Prostate gland (tissue), 2 donors: ENCODE data around the gene ACOXL. TPM values are rescaled to one million over a fixed set of nuclear protein-coding genes. Genes with fewer than 3 reads are reported as not detected.

Experiments used
- DNase-seq: peaks from one replicate; pipeline ENCODE4 v3.0.0-alpha.2; 2019; ENCODE audit warnings: low spot score
- H3K27ac ChIP-seq, 2 donors: fragments of 200-600 bp; sonication (generic); 2 replicates each; pipeline ENCODE4 v1.5.1; 2017 to 2019
- H3K27me3 ChIP-seq: fragments of 200-600 bp; sonication (generic); replicated peaks from 2 replicates; pipeline ENCODE4 v1.5.1; 2019; ENCODE audit not compliant: insufficient read depth
- H3K36me3 ChIP-seq, 2 donors: fragments of 200-600 bp; sonication (generic); 1 replicate in 1 of 2; 2 replicates in 1 of 2; pipeline versions ENCODE4 v1.5.1 to v1.8.1; 2017 to 2019
- H3K4me1 ChIP-seq: fragments of 200-600 bp; sonication (generic); replicated peaks from 2 replicates; pipeline ENCODE4 v1.5.1; 2019
- H3K4me3 ChIP-seq, 2 donors: fragments of 200-600 bp; sonication (generic); 2 replicates each; pipeline ENCODE4 v1.5.1; 2017 to 2019
- H3K9me3 ChIP-seq: fragments of 200-600 bp; sonication (generic); 2 replicates; pipeline ENCODE4 v1.5.1; 2017
- POLR2A ChIP-seq: fragments of 450-650 bp; IDR thresholded peaks from one replicate; pipeline ENCODE4 v1.6.1; 2016; ENCODE audit warnings: antibody characterized with exemption, mild to moderate bottlenecking
- POLR2AphosphoS5 ChIP-seq: sonication (generic); formaldehyde crosslinking; IDR thresholded peaks from one replicate; pipeline ENCODE4 v1.6.1; 2017; ENCODE audit warnings: antibody characterized with exemption
- WGBS: methylation state at CpG from one replicate; pipeline ENCODE4 v1.1.5; 2018; 5-methylcytosine and 5-hydroxymethylcytosine counted together
- intact Hi-C: fragments of 100-400 bp; cut with DNase I; formaldehyde crosslinking; loops from one replicate; pipeline ENCODE4 v1.14.2; 2022
- total RNA-seq, 2 donors: library from RNA; depleted of rRNA; stranded (reverse); fragments of >200 nt; gene quantifications; one replicate each; pipeline ENCODE4 v1.1.0, GENCODE V29; 2016
- TF ChIP-seq, protein P1 (sequence below), 4 experiments: fragments of 200-600 bp in 2 of 4; fragments of 450-650 bp in 2 of 4; sonication (generic) in 2 of 4; IDR thresholded peaks; 1 replicate in 3 of 4; 2 replicates in 1 of 4; pipeline ENCODE4 v1.5.1; 2016 to 2019; ENCODE audit warnings: antibody characterized with exemption in 4 of 4, mild to moderate bottlenecking in 2 of 4, moderate library complexity in 2 of 4

The ACOXL gene
- total RNA-seq, 2 donors from 2014 or later, result 8.0 to 8.3 TPM

DNA sequence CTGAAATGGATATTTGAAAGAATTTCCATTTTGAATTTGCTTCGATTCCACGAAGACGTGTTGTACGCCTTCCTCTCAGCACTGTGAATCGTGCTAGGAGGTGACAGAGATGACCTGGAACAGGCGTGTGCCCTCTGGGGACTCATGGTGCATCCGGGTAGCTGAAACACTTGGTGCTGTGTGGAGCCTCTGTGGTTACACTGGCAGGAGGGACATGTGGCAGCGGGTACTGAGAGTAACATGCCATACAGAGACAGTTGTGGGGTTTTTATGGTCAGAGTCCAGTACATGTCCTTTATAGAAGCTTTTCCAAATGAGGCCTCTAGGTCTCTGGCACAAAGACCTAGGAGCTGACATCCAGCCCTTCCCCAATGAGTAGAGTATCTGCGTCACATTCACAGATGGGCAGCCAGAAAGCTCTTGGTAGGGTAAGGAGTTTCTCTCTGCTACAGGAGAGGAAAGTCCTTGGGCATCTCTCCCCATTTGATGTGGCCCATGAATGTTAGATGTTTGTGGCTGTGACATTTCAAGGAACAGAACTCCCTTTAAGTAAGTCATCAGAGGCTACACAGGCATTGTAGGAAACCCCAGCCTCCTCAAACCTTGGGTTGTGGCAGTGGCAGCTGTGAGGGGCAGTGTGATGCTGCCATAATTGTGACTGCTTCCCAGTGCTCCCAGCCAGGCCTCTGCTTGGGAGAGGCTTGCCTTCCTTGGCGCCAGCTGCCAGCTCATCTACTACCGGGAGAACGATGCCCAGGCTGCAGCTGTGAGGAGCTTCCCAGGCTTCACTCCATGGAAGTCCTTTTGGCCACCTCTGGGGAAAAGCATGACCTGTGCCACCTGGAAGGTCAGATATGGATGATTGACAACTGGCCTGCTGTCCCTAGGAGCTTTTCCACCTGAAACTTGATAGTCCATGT, 80.6 kb downstream of the ACOXL start:
- 95% methylated on average over 12 of the region's 12 CpGs for WGBS
- Histone ChIP-seq H3K4me1 (no peaks in the 10 kb centered on the region), H3K9me3 (no peaks in the 10 kb centered on the region), H3K27ac (no peak overlapping the region), H3K4me3 (no peak overlapping the region), H3K27me3 (no peaks in the 10 kb centered on the region), H3K36me3 (no peaks in the 10 kb centered on the region)
- intact Hi-C loops, result no loop called here
- no peak for DNase-seq
- TF ChIP-seq, protein P1, sequence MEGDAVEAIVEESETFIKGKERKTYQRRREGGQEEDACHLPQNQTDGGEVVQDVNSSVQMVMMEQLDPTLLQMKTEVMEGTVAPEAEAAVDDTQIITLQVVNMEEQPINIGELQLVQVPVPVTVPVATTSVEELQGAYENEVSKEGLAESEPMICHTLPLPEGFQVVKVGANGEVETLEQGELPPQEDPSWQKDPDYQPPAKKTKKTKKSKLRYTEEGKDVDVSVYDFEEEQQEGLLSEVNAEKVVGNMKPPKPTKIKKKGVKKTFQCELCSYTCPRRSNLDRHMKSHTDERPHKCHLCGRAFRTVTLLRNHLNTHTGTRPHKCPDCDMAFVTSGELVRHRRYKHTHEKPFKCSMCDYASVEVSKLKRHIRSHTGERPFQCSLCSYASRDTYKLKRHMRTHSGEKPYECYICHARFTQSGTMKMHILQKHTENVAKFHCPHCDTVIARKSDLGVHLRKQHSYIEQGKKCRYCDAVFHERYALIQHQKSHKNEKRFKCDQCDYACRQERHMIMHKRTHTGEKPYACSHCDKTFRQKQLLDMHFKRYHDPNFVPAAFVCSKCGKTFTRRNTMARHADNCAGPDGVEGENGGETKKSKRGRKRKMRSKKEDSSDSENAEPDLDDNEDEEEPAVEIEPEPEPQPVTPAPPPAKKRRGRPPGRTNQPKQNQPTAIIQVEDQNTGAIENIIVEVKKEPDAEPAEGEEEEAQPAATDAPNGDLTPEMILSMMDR (IDR thresholded peaks at IDR 0.05), result no peak
- TF ChIP-seq POLR2AphosphoS5, result no peak
- no peak for TF ChIP-seq POLR2A

DNA sequence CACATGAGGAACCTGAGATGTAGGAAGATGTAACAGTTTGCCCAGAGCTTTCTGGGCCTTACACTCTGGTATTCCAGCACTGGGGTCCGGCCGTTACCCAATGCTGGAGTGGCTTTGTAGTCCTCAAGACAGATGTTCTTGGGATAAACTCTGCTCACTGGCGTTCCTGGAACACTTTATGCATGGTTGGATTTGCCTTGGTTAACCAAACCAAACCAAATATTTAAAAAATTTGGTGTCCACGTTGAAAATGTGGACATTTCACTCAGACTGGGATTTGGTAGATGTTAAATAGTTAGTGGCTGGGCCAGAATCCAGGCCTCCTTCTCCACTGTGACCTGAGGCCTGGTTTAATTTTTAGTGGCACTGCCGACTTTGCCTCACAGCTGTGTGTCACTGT, 81.5 kb downstream of the ACOXL start:
- WGBS, result 91% methylated on average over 5 of the region's 5 CpGs
- Histone ChIP-seq H3K4me1 (no peaks in the 10 kb centered on the region), H3K9me3 (no peaks in the 10 kb centered on the region), H3K27me3 (no peaks in the 10 kb centered on the region), H3K36me3 (no peaks in the 10 kb centered on the region), H3K4me3 (no peak overlapping the region), H3K27ac (no peak overlapping the region)
- DNase-seq, result no peak
- intact Hi-C loops, result no loop called here
- TF ChIP-seq POLR2AphosphoS5 (no peak), POLR2A (no peak)
- TF ChIP-seq, protein P1 (IDR thresholded peaks at IDR 0.05), result no peak

DNA sequence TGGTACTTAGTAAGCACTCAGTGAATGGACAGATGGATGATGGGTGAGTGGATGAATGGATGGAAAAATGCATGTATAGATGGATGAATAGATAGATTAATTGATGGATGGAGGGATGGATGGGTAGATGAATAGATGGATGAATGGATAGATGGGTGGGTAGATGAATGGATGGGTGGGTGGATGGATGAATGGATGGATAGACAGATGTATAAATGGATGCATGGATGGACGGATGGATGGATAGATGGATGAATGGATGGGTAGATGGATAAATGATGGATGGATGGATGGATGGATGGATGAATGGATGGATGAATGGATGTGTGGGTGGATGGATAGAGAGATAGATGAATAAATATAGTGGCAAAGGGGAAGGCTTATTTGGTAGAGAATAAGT, 83.6 kb downstream of the ACOXL start:
- Histone ChIP-seq H3K4me3 (no peak overlapping the region), H3K36me3 (no peaks in the 10 kb centered on the region), H3K4me1 (no peaks in the 10 kb centered on the region), H3K27ac (no peak overlapping the region), H3K27me3 (no peaks in the 10 kb centered on the region), H3K9me3 (no peaks in the 10 kb centered on the region)
- no peak for TF ChIP-seq POLR2A
- TF ChIP-seq, protein P1 (IDR thresholded peaks at IDR 0.05), result no peak
- no peak for TF ChIP-seq POLR2AphosphoS5
- DNase-seq, result no peak
- intact Hi-C loops, result no loop called here
- 88% methylated on average over 1 of the region's 1 CpG for WGBS

DNA sequence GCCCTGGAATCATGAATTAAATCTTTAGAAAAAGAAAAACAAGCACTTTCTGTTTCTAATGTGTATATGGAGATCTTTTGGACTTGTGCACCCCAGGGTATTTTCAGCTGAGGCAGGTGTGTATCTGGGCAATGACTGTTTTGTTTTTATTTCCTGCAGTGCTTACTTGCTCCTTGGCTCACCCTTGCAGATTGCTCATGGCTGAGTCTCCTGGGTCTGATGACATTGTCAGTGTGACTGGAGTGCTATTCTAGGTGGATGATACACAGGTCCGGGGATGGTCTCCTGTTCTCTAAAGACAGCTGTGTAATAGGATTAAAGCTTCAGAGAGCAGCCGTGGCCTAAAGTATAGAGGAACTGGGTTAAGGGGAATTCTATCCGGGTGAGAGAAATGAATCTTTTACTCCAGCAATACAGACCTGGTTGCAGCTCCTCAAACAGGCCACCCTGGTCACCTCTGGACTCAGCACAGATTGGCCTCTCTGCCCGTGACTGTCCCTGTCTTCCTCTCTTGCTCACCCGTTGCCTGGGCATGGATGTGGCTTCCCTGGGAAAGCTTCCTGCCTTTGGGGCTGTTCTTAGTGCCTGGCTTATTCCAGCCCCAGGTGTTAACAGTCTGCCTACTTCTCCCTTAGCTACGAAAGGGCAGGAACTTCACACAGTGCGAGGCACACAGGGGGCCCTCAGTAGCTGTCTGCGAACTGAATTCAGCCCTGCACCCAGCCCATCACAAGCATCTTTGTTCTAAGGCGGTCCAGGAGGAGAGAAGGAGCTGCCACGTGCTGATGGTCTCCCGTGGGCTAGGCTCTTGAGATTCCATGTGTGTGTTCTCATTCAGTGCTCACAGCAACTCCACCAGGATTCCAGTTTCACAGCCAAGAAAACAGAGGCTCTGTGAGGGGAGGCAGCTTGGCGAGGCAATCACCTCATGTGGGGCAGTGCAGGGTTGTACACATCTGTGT, 84.3 kb downstream of the ACOXL start:
- WGBS, result 91% methylated on average over 12 of the region's 12 CpGs
- Histone ChIP-seq H3K36me3 (no peaks in the 10 kb centered on the region), H3K9me3 (no peaks in the 10 kb centered on the region), H3K4me3 (no peak overlapping the region), H3K27ac (no peak overlapping the region), H3K4me1 (no peaks in the 10 kb centered on the region), H3K27me3 (no peaks in the 10 kb centered on the region)
- TF ChIP-seq POLR2AphosphoS5, result no peak
- no peak for DNase-seq
- intact Hi-C loops, result no loop called here

GRCh38 chr2:110818767-110819481, 86.6 kb downstream of the ACOXL start:
- DNase-seq, result no peak
- Histone ChIP-seq H3K4me1 (no peaks in the 10 kb centered on the region), H3K4me3 (no peak overlapping the region), H3K9me3 (no peaks in the 10 kb centered on the region), H3K27ac (no peak overlapping the region), H3K36me3 (no peaks in the 10 kb centered on the region), H3K27me3 (no peaks in the 10 kb centered on the region)
- TF ChIP-seq POLR2AphosphoS5 (no peak), POLR2A (no peak)
- TF ChIP-seq, protein P1 (IDR thresholded peaks at IDR 0.05), result no peak
- WGBS, result 74% methylated on average over 8 of the region's 8 CpGs
- intact Hi-C loops, result no loop called here
